GM12878 (cell line): Measurements from ENCODE around the gene CLDN12. TPM values are rescaled to one million over a fixed set of nuclear protein-coding genes. Genes with fewer than 3 reads are reported as not detected.

ENCODE experiments used
- ATAC-seq: fragments of 200-7000 bp; cut with Tn5 transposase; 3 replicates; pipeline ENCODE4 v1.9.1; 2020; ENCODE audit warnings: mild to moderate bottlenecking, moderate library complexity
- BruUV-seq: library from RNA; stranded (reverse); fragments of 400-500 nt; replicated peaks from 2 replicates; lab custom pipeline; 2021; lab: Mats Ljungman, UMichigan
- CTCF ChIA-PET: fragments of 300-600 bp; sonication (Branson Sonifier 250); formaldehyde crosslinking; extraction: SDS; loops from one replicate; lab custom pipeline; 2021; ENCODE audit warnings: inconsistent platforms; lab: Yijun Ruan, JAX
- POLR2A ChIA-PET: fragments of 350-600 bp; formaldehyde crosslinking; extraction: SDS; loops from one replicate; lab custom pipeline; 2021; ENCODE audit warnings: inconsistent platforms; lab: Charles Lee
- RAD21 ChIA-PET: fragments of 300-600 bp; sonication (Branson Sonifier 250); formaldehyde crosslinking; loops from one replicate; lab custom pipeline; 2023; ENCODE audit warnings: antibody characterized with exemption; ENCODE audit not compliant: unreplicated experiment; lab: Charles Lee
- SMC1A ChIA-PET: fragments of 300-600 bp; sonication (Branson Sonifier 250); formaldehyde crosslinking; loops from one replicate; lab custom pipeline; 2023; ENCODE audit not compliant: unreplicated experiment, uncharacterized antibody; lab: Charles Lee
- DNase-seq: peaks from one replicate; pipeline ENCODE4 v3.0.0-alpha.2; 2011; ENCODE audit warnings: low read depth, low spot score
- FAIRE-seq: peaks from 3 replicates; lab custom pipeline; 2011; peaks lifted over from hg19 to GRCh38; lab: Jason Lieb, UNC
- H2AFZ ChIP-seq: 2 replicates; pipeline ENCODE4 v1.6.0; 2011; ENCODE audit warnings: low read depth, low read length, control low read depth; ENCODE audit not compliant: control insufficient read depth
- H3K27ac ChIP-seq: 2 replicates; pipeline ENCODE4 v1.5.1; 2011; ENCODE audit warnings: control low read depth; ENCODE audit not compliant: control insufficient read depth, insufficient read depth
- H3K27me3 ChIP-seq, 2 experiments: replicated peaks in 1 of 2; 2 replicates each; pipeline versions ENCODE4 v1.6.0 to v1.6.1; 2011; ENCODE audit warnings: low read length in 1 of 2; ENCODE audit not compliant: control insufficient read depth in 2 of 2, insufficient read depth in 2 of 2
- H3K36me3 ChIP-seq, 2 experiments: 2 replicates each; pipeline ENCODE4 v1.5.1; 2011; ENCODE audit warnings: low read length in 1 of 2; ENCODE audit not compliant: control insufficient read depth in 2 of 2, insufficient read depth in 2 of 2
- H3K4me1 ChIP-seq: 2 replicates; pipeline ENCODE4 v1.6.1; 2011; ENCODE audit warnings: mild to moderate bottlenecking, low read length, moderate library complexity, mixed read lengths; ENCODE audit not compliant: control insufficient read depth, insufficient read depth
- H3K4me2 ChIP-seq: 2 replicates; pipeline ENCODE4 v1.6.0; 2011; ENCODE audit warnings: control low read depth; ENCODE audit not compliant: control insufficient read depth, insufficient read depth
- H3K4me3 ChIP-seq: fragments of 200-600 bp; sonication (generic); 2 replicates; pipeline ENCODE4 v1.5.1; 2016
- H3K79me2 ChIP-seq: 2 replicates; pipeline ENCODE4 v1.6.0; 2011; ENCODE audit warnings: low read length; ENCODE audit not compliant: control insufficient read depth, insufficient read depth
- H3K9ac ChIP-seq: 2 replicates; pipeline ENCODE4 v1.8.0; 2011; ENCODE audit warnings: low read length, control low read depth, mixed read lengths; ENCODE audit not compliant: control insufficient read depth, insufficient read depth
- H3K9me3 ChIP-seq: replicated peaks from 3 replicates; pipeline ENCODE4 v1.5.1; 2011; ENCODE audit warnings: mild to moderate bottlenecking, low read length; ENCODE audit not compliant: control insufficient read depth, insufficient read depth
- H4K20me1 ChIP-seq: 2 replicates; pipeline ENCODE4 v1.6.0; 2011; ENCODE audit not compliant: control insufficient read depth, insufficient read depth
- DPF2 ChIP-seq: fragments of 450-650 bp; IDR thresholded peaks from 2 replicates; pipeline ENCODE4 v1.6.1; 2017; ENCODE audit warnings: mild to moderate bottlenecking
- MYC ChIP-seq: IDR thresholded peaks from 2 replicates; pipeline ENCODE4 v1.6.1; 2011; ENCODE audit warnings: mild to moderate bottlenecking, low read length, moderate library complexity, inconsistent platforms; ENCODE audit not compliant: insufficient read depth, insufficient replicate concordance, insufficient read length, severe bottlenecking
- PBX3 ChIP-seq: IDR thresholded peaks from 2 replicates; pipeline ENCODE4 v1.6.1; 2011; ENCODE audit warnings: mild to moderate bottlenecking, low read depth, low read length, moderate library complexity; ENCODE audit not compliant: insufficient replicate concordance
- RAD21 ChIP-seq: IDR thresholded peaks from 2 replicates; pipeline ENCODE4 v1.6.1; 2011; ENCODE audit warnings: mild to moderate bottlenecking, low read depth, low read length, moderate library complexity; ENCODE audit not compliant: insufficient read depth
- SIN3A ChIP-seq: IDR thresholded peaks from 2 replicates; pipeline ENCODE4 v1.6.1; 2012; ENCODE audit warnings: low read depth, low read length, improper control_type of control experiment
- SMC3 ChIP-seq: IDR thresholded peaks from 2 replicates; pipeline ENCODE4 v1.6.1; 2011; ENCODE audit warnings: low read length, improper control_type of control experiment, borderline replicate concordance
- ZBTB33 ChIP-seq: fragments of 450-650 bp; IDR thresholded peaks from 2 replicates; pipeline ENCODE4 v1.6.1; 2017; ENCODE audit warnings: mild to moderate bottlenecking
- WGBS: methylation state at CpG from one replicate; pipeline ENCODE4 v1.1.6; 2016; ENCODE audit warnings: low lambda C conversion rate; ENCODE audit not compliant: insufficient replicate concordance, insufficient coverage; ENCODE audit errors: missing lambda C conversion rate; 5-methylcytosine and 5-hydroxymethylcytosine counted together
- in situ Hi-C: fragments of 300-500 bp; cut with MboI; formaldehyde crosslinking; loops from 9 replicates; pipeline ENCODE4 v1.14.3; 2018; ENCODE audit warnings: mixed read lengths
- intact Hi-C: fragments of 100-400 bp; cut with micrococcal nuclease; formaldehyde crosslinking; loops from one replicate; pipeline ENCODE4 v1.14.2; 2022; ENCODE audit not compliant: unreplicated experiment
- polyA plus RNA-seq, 11 experiments: library from polyadenylated mRNA; depleted of rRNA in 4 of 11; unstranded in 6 of 11; stranded (reverse) in 5 of 11; fragments of >200 nt; fragmentation: Nextera tagmentation in 4 of 11; fragmentation: Illumina TruSeq in 1 of 11; extraction: Ambion mirVana in 4 of 11; extraction: Trizol in 1 of 11; gene quantifications; 1 replicate in 1 of 11; 2 replicates in 10 of 11; pipeline versions ENCODE4 v1.2.1 to v1.2.3, GENCODE V29; 2011 to 2016; ENCODE audit warnings: inconsistent platforms in 2 of 11, missing spikeins in 2 of 11, low read depth in 1 of 11
- total RNA-seq, 4 experiments: library from RNA; depleted of rRNA in 3 of 4; stranded (reverse); fragments of >200 nt in 3 of 4; fragmentation: Illumina TruSeq in 1 of 4; extraction: Trizol in 1 of 4; gene quantifications; 2 replicates each; pipeline versions ENCODE4 v1.2.1 to v1.2.3, GENCODE V29; 2013 to 2021
- TF ChIP-seq, protein P1 (sequence below), 3 experiments: IDR thresholded peaks in 2 of 3; conservative IDR thresholded peaks in 1 of 3; 2 replicates each; pipeline ENCODE4 v1.5.1; 2011; ENCODE audit warnings: low read depth in 3 of 3, low read length in 3 of 3, mild to moderate bottlenecking in 3 of 3, control low read depth in 2 of 3, moderate library complexity in 2 of 3, inconsistent platforms in 1 of 3, mixed read lengths in 1 of 3; ENCODE audit not compliant: control insufficient read depth in 2 of 3, insufficient read depth in 1 of 3; ENCODE audit errors: extremely low read depth in 1 of 3

CLDN12 gene
- total and polyA plus RNA-seq, 10 of the 15 experiments (the other 5 are each of a cell fraction or from before 2014, with no cell fraction given) = 3.1 to 41.1 (median 6.8) TPM

DNA sequence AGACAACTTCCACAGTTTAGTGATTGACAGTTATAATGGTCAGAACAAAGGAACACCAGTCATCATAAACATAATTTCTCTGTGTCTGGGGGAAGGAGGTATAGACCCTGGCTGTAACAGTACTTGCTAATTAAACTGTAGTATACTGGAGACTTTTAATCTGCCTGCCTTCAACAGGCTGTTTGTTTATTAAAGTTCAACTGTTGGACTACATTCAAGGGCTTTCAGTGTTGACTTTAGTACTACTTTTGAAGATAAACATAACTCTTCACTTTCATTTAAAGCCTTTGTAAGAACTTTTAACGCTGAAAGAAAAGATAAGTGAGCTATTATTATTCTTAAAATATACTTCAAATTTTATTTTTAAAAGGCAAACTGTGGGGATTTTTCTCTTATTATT, 50.7 kb downstream of the CLDN12 start (continued):
- no peak for TF ChIP-seq PBX3
- TF ChIP-seq SIN3A = no peak
- TF ChIP-seq DPF2 = no peak
- TF ChIP-seq ZBTB33 = no peak

DNA sequence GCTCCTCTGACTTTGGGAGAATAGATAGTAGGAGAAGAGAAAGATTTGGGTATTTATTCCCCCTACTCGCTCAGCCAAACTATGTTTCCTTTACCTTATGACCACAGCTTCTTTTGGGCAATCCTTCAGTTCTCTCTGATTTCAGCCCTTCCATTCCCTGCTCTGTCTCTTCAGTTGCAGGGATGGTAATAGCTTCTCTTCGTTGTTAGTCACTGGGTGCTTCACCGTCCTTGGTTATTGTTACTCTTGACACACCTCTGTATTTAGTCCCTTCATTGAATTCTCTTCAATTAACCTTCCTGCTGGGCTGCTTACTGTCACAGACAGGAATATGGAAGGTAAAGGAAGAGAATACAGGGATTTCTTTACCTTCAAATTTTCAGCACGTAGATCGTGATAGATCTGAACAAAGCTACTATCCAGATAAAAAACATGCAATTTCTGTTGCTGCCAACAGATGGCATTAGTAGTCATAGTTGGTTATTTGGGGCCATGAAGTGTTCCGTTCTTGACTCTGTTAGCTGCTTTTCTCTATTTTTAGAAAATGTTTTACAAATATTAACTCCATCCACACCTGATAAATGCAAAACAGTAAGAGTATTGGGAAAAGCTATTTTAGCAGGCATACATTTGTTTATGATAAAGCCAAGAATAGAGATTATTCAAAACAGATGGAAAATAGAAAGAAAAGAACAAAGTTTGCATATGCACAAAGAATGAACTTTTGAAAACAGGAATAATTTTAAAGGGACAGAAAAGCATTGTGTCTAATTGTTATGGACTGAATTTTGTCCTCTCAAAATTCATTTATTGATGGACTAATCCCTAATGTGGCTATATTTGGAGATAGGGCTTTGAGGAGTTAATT, 52.1 kb downstream of the CLDN12 start:
- no TSS peak for BruUV-seq
- H2AFZ ChIP-seq = peak overlapping the region; percentile 91
- in situ Hi-C loops = loop anchor here (5.0 kb wide), 2 partner anchors 172 to 582 kb away; no protein-coding TSS in a partner anchor
- no peaks in the 10 kb centered on the region for H3K79me2 ChIP-seq
- H3K27me3 ChIP-seq = no peaks in the 10 kb centered on the region
- ATAC-seq (peak; percentile 93), DNase-seq (peak; percentile 7), FAIRE-seq (peak; percentile 49)
- no peaks in the 10 kb centered on the region for H3K36me3 ChIP-seq
- CTCF ChIA-PET = interaction anchor here (0.7 to 4.0 kb wide), 61 partner anchors 8 to 1179 kb away, joined by 3 to 52 read pairs (median 4); partner anchors contain the start of genes CDK14 and PTTG1IP2
- H3K4me3 ChIP-seq = no peak overlapping the region
- H3K4me2 ChIP-seq = peak overlapping the region; percentile 75; the same call in 1 of the 2 replicates
- POLR2A ChIA-PET = interaction anchor here (0.6 kb wide), 1 partner anchor 257 kb away, joined by 4 read pairs; no protein-coding TSS in a partner anchor
- intact Hi-C loops = loop anchor here (1.0 to 5.0 kb wide), 3 partner anchors 174 to 579 kb away; no protein-coding TSS in a partner anchor
- no peak for TF ChIP-seq DPF2
- TF ChIP-seq, protein P1, sequence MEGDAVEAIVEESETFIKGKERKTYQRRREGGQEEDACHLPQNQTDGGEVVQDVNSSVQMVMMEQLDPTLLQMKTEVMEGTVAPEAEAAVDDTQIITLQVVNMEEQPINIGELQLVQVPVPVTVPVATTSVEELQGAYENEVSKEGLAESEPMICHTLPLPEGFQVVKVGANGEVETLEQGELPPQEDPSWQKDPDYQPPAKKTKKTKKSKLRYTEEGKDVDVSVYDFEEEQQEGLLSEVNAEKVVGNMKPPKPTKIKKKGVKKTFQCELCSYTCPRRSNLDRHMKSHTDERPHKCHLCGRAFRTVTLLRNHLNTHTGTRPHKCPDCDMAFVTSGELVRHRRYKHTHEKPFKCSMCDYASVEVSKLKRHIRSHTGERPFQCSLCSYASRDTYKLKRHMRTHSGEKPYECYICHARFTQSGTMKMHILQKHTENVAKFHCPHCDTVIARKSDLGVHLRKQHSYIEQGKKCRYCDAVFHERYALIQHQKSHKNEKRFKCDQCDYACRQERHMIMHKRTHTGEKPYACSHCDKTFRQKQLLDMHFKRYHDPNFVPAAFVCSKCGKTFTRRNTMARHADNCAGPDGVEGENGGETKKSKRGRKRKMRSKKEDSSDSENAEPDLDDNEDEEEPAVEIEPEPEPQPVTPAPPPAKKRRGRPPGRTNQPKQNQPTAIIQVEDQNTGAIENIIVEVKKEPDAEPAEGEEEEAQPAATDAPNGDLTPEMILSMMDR (IDR thresholded peaks at IDR 0.05 in 2 of 3, conservative IDR thresholded peaks at IDR 0.05 in 1 of 3; ENCODE audit: control insufficient read depth in 2 of 3, extremely low read depth in 1 of 3, insufficient read depth in 1 of 3, low read depth in 3 of 3, low read length in 3 of 3) = peak; percentile 61 to 76 (median 63); a peak in 5 of 6 replicates
- TF ChIP-seq SMC3 = peak; percentile 87
- TF ChIP-seq RAD21 = peak; percentile 79
- TF ChIP-seq MYC = no peak
- RAD21 ChIA-PET = interaction anchor here (0.6 to 1.5 kb wide), 29 partner anchors 10 to 581 kb away, joined by 3 to 21 read pairs (median 4); partner anchors contain the start of gene CDK14
- H3K9me3 ChIP-seq = no peaks in the 10 kb centered on the region
- no peaks in the 10 kb centered on the region for H3K4me1 ChIP-seq
- WGBS = 37% methylated on average over 6 of the region's 6 CpGs
- no peaks in the 10 kb centered on the region for H4K20me1 ChIP-seq
- SMC1A ChIA-PET = interaction anchor here (0.6 to 1.4 kb wide), 28 partner anchors 9 to 1992 kb away, joined by 3 to 29 read pairs (median 3); partner anchors contain the start of gene GATAD1
- no peak overlapping the region for H3K9ac ChIP-seq
- no peak overlapping the region for H3K27ac ChIP-seq
